HCT116 (cell line): ENCODE measurements around the gene CDKL2. TPM values are rescaled to one million over a fixed set of nuclear protein-coding genes. Genes with fewer than 3 reads are reported as not detected.

Experiments
- ATAC-seq: fragments of 200-7000 bp; cut with Tn5 transposase; 2 replicates; pipeline ENCODE4 v1.9.1; 2020; ENCODE audit warnings: mild to moderate bottlenecking, moderate library complexity
- BruUV-seq: library from RNA; stranded (reverse); fragments of 400-500 nt; replicated peaks from 2 replicates; lab custom pipeline; 2021; lab: Mats Ljungman, UMichigan
- CTCF ChIA-PET: fragments of 300-600 bp; sonication (Branson Sonifier 250); formaldehyde crosslinking; loops from one replicate; lab custom pipeline; 2021; ENCODE audit warnings: antibody characterized with exemption; lab: Charles Lee
- POLR2A ChIA-PET: fragments of 300-600, 350-600 bp; sonication (Branson Sonifier 250); formaldehyde crosslinking; loops from one replicate; lab custom pipeline; 2021; ENCODE audit warnings: antibody characterized with exemption; lab: Charles Lee
- RAD21 ChIA-PET, 2 experiments: fragments of 300-600 bp; sonication (Branson Sonifier 250); formaldehyde crosslinking; loops; one replicate each; lab custom pipeline; 2023; ENCODE audit warnings: low total read pairs in 2 of 2; ENCODE audit not compliant: uncharacterized antibody in 2 of 2, unreplicated experiment in 2 of 2, low non-redundant PET in 1 of 2; lab: Charles Lee
- DNase-seq: peaks from one replicate; pipeline ENCODE4 v3.0.0-alpha.2; 2010; ENCODE audit warnings: low read depth, low spot score
- H2AFZ ChIP-seq: fragments of 200-600 bp; shearing (Covaris generic), sonication (generic); 2 replicates; pipeline ENCODE4 v1.6.1; 2017; ENCODE audit warnings: low read depth, mixed run types, mixed read lengths, antibody characterized with exemption, low read length; ENCODE audit not compliant: poor library complexity, severe bottlenecking
- H3K27ac ChIP-seq: 2 replicates; pipeline ENCODE4 v1.5.1; 2012; ENCODE audit warnings: low read depth, low read length
- H3K27me3 ChIP-seq: fragments of 200-600 bp; sonication (generic); 2 replicates; pipeline ENCODE4 v1.6.1; 2016; ENCODE audit warnings: mixed run types, low read length, mixed read lengths; ENCODE audit not compliant: insufficient read depth
- H3K36me3 ChIP-seq, 2 experiments: fragments of 200-500 bp in 1 of 2; fragments of 200-600 bp in 1 of 2; sonication (Bioruptor generic) in 1 of 2; sonication (generic) in 1 of 2; 2 replicates each; pipeline versions ENCODE4 v1.5.1 to v1.6.1; 2014 to 2016; ENCODE audit warnings: low read length in 2 of 2, inconsistent platforms in 1 of 2, mixed read lengths in 1 of 2, mixed run types in 1 of 2; ENCODE audit not compliant: insufficient read depth in 2 of 2, control insufficient read depth in 1 of 2
- H3K4me1 ChIP-seq, 2 experiments: fragments of 200-600 bp in 1 of 2; sonication (generic) in 1 of 2; 2 replicates each; pipeline versions ENCODE4 v1.5.1 to v1.6.1; 2012 to 2017; ENCODE audit warnings: low read length in 2 of 2, inconsistent platforms in 1 of 2, mild to moderate bottlenecking in 1 of 2, mixed read lengths in 1 of 2, mixed run types in 1 of 2, moderate library complexity in 1 of 2; ENCODE audit not compliant: insufficient read depth in 2 of 2, control insufficient read depth in 1 of 2
- H3K4me2 ChIP-seq: fragments of 200-600 bp; sonication (generic); 2 replicates; pipeline ENCODE4 v1.6.1; 2017; ENCODE audit warnings: mixed run types, low read length, mixed read lengths
- H3K4me3 ChIP-seq, 2 experiments: fragments of 200-600 bp in 1 of 2; sonication (generic) in 1 of 2; replicated peaks in 1 of 2; 2 replicates each; pipeline ENCODE4 v1.5.1; 2011 to 2016; ENCODE audit warnings: low read length in 2 of 2, control low read depth in 1 of 2, low read depth in 1 of 2, mild to moderate bottlenecking in 1 of 2, mixed read lengths in 1 of 2, mixed run types in 1 of 2
- H3K79me2 ChIP-seq: fragments of 200-600 bp; sonication (generic); 2 replicates; pipeline ENCODE4 v1.6.1; 2017; ENCODE audit warnings: mild to moderate bottlenecking, mixed run types, low read length, moderate library complexity, mixed read lengths; ENCODE audit not compliant: insufficient read depth
- H3K9ac ChIP-seq: fragments of 200-600 bp; sonication (generic); 2 replicates; pipeline ENCODE4 v1.6.1; 2016; ENCODE audit warnings: low read length, mixed read lengths
- H3K9me2 ChIP-seq: fragments of 200-600 bp; sonication (generic), shearing (Covaris generic); 2 replicates; pipeline ENCODE4 v1.6.1; 2017; ENCODE audit warnings: mixed run types, mild to moderate bottlenecking, moderate library complexity; ENCODE audit not compliant: insufficient read depth
- H3K9me3 ChIP-seq, 2 experiments: fragments of 200-500 bp in 1 of 2; fragments of 200-600 bp in 1 of 2; sonication (Bioruptor generic) in 1 of 2; sonication (generic) in 1 of 2; 2 replicates each; pipeline ENCODE4 v1.6.1; 2014 to 2017; ENCODE audit warnings: low read length in 2 of 2, mixed read lengths in 2 of 2, inconsistent platforms in 1 of 2, low read depth in 1 of 2, mild to moderate bottlenecking in 1 of 2, mixed run types in 1 of 2, moderate library complexity in 1 of 2; ENCODE audit not compliant: control insufficient read depth in 1 of 2, insufficient read depth in 1 of 2
- H4K20me1 ChIP-seq: fragments of 200-600 bp; sonication (generic), shearing (Covaris generic); 2 replicates; pipeline ENCODE4 v1.6.1; 2017; ENCODE audit warnings: mixed run types, mild to moderate bottlenecking, moderate library complexity; ENCODE audit not compliant: insufficient read depth
- CEBPB ChIP-seq: IDR thresholded peaks from 2 replicates; pipeline ENCODE4 v1.6.1; 2012; ENCODE audit warnings: low read depth
- CTCF ChIP-seq, 3 experiments: fragments of 200-600 bp in 1 of 3; sonication (generic) in 1 of 3; IDR thresholded peaks in 2 of 3; conservative IDR thresholded peaks in 1 of 3; 2 replicates each; pipeline ENCODE4 v1.5.1; 2012 to 2017; ENCODE audit warnings: low read depth in 2 of 3, low read length in 2 of 3, antibody characterized with exemption in 1 of 3, borderline replicate concordance in 1 of 3, control low read depth in 1 of 3, mild to moderate bottlenecking in 1 of 3, mixed read lengths in 1 of 3, mixed run types in 1 of 3, moderate library complexity in 1 of 3; ENCODE audit not compliant: insufficient read depth in 1 of 3
- FOSL1 ChIP-seq: IDR thresholded peaks from 2 replicates; pipeline ENCODE4 v1.6.1; 2012; ENCODE audit warnings: low read depth
- JUND ChIP-seq: IDR thresholded peaks from 2 replicates; pipeline ENCODE4 v1.6.1; 2012
- POLR2AphosphoS5 ChIP-seq: IDR thresholded peaks from 2 replicates; pipeline ENCODE4 v1.6.1; 2011; ENCODE audit warnings: mild to moderate bottlenecking, low read depth, low read length, moderate library complexity
- SP1 ChIP-seq: IDR thresholded peaks from 2 replicates; pipeline ENCODE4 v1.6.1; 2012; ENCODE audit warnings: low read depth
- YY1 ChIP-seq: IDR thresholded peaks from 2 replicates; pipeline ENCODE4 v1.6.1; 2011; ENCODE audit warnings: low read length, low read depth, moderate library complexity, mild to moderate bottlenecking; ENCODE audit not compliant: insufficient replicate concordance; ENCODE audit errors: extremely low read depth
- ZFX ChIP-seq: fragments of 450-650 bp; IDR thresholded peaks from 2 replicates; pipeline ENCODE4 v1.6.1; 2017
- intact Hi-C: fragments of 100-400 bp; cut with micrococcal nuclease; formaldehyde crosslinking; loops from 2 replicates; pipeline ENCODE4 v1.10.0; 2022
- total RNA-seq: library from RNA; stranded (reverse); gene quantifications from one replicate; pipeline ENCODE4 v1.2.1, GENCODE V29; 2021; ENCODE audit not compliant: unreplicated experiment

Gene CDKL2
- total RNA-seq, 1 experiment from 2014 or later, result 1.2 TPM

- TF ChIP-seq CEBPB, result no peak
- no peak for TF ChIP-seq FOSL1
- TF ChIP-seq JUND, result no peak
- peak; percentile 88 for TF ChIP-seq SP1
- TF ChIP-seq CTCF (IDR thresholded peaks at IDR 0.05 in 2 of 3, conservative IDR thresholded peaks at IDR 0.05 in 1 of 3; ENCODE audit: borderline replicate concordance in 1 of 3, insufficient read depth in 1 of 3, low read depth in 2 of 3, low read length in 2 of 3), result no peak
- TF ChIP-seq, all 23 proteins: peak for 10
Measured at GRCh38 chr4:75673027-75673958, 43.0 kb upstream of the CDKL2 start, which contains the start of gene G3BP2 (continued).

- no TSS peak for BruUV-seq
- H3K9me2 ChIP-seq, result no peaks in the 10 kb centered on the region
- peak overlapping the region; percentile 71 to 94 for H3K4me3 ChIP-seq
- H4K20me1 ChIP-seq, result peaks cover 24% of the 10 kb centered on the region
- no peaks in the 10 kb centered on the region for H3K36me3 ChIP-seq
- DNase-seq, result peak; percentile 22
- H3K27me3 ChIP-seq, result no peaks in the 10 kb centered on the region
- H2AFZ ChIP-seq, result no peak overlapping the region
- H3K4me2 ChIP-seq, result peak overlapping the region; percentile 86
- ATAC-seq, result peak; percentile 30
- peaks cover 6 to 23% of the 10 kb centered on the region in 2 experiments; a peak in 3 of 4 replicates for H3K4me1 ChIP-seq
- peak overlapping the region; percentile 86 for H3K27ac ChIP-seq
- H3K79me2 ChIP-seq, result peaks cover 60% of the 10 kb centered on the region
- TF ChIP-seq ZFX, result no peak
- peak; percentile 15; the same call in 1 of the 2 replicates for TF ChIP-seq POLR2AphosphoS5
- peak; percentile 47 for TF ChIP-seq YY1
- no peak for TF ChIP-seq JUND
- H3K9me3 ChIP-seq, result no peaks in the 10 kb centered on the region
- ChIA-PET POLR2A (no interaction called here), RAD21 (no interaction called here), CTCF (no interaction called here)
- intact Hi-C loops, result loop anchor here (1.0 kb wide), 1 partner anchor 52 kb away; the partner anchor contains the start of gene USO1
- H3K9ac ChIP-seq, result peak overlapping the region; percentile 95
Measured at GRCh38 chr4:75672461-75673026, 42.2 kb upstream of the CDKL2 start.
